ENCODE measurements around the gene TTLL3.

DNA sequence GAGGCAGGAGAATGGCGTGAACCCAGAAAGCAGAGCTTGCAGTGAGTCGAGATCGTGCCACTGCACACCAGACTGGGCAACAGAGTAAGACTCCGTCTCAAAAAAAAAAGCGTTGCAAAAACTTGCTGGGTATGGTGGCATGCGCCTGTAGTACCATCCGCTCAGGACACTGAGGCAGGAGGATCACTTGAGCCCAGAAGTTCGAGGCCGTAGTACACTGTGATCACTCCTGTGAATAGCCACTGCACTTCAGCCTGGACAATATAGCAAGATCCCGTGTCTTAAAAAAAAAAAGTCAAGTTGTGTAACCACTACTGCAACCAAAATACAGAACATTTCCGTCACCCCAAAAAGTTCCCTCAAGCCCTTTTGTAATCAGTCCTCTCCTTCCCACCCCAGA, 15.7 kb upstream of the TTLL3 start:
- TF ChIP-seq, protein P1, sequence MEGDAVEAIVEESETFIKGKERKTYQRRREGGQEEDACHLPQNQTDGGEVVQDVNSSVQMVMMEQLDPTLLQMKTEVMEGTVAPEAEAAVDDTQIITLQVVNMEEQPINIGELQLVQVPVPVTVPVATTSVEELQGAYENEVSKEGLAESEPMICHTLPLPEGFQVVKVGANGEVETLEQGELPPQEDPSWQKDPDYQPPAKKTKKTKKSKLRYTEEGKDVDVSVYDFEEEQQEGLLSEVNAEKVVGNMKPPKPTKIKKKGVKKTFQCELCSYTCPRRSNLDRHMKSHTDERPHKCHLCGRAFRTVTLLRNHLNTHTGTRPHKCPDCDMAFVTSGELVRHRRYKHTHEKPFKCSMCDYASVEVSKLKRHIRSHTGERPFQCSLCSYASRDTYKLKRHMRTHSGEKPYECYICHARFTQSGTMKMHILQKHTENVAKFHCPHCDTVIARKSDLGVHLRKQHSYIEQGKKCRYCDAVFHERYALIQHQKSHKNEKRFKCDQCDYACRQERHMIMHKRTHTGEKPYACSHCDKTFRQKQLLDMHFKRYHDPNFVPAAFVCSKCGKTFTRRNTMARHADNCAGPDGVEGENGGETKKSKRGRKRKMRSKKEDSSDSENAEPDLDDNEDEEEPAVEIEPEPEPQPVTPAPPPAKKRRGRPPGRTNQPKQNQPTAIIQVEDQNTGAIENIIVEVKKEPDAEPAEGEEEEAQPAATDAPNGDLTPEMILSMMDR (IDR thresholded peaks at IDR 0.05) = no peak
- no peak for TF ChIP-seq POLR2A (IDR thresholded peaks at IDR 0.05)

Measured in body of pancreas (tissue), 4 donors.